A549 treated with dexamethasone at 1 μM for 4 hours (cell line): ENCODE data around the gene DES. TPM values are rescaled to one million over a fixed set of nuclear protein-coding genes. Genes with fewer than 3 reads are reported as not detected.

Source experiments
- total RNA-seq: library from RNA; stranded (reverse); fragments of 200-300 nt; extraction: Qiagen RNA extraction; gene quantifications from 5 replicates; pipeline ENCODE4 v1.2.3, GENCODE V29; 2022

The DES gene
- total RNA-seq, result 0.38 to 0.47 TPM (median 0.45 TPM) in 5 replicates

DNA sequence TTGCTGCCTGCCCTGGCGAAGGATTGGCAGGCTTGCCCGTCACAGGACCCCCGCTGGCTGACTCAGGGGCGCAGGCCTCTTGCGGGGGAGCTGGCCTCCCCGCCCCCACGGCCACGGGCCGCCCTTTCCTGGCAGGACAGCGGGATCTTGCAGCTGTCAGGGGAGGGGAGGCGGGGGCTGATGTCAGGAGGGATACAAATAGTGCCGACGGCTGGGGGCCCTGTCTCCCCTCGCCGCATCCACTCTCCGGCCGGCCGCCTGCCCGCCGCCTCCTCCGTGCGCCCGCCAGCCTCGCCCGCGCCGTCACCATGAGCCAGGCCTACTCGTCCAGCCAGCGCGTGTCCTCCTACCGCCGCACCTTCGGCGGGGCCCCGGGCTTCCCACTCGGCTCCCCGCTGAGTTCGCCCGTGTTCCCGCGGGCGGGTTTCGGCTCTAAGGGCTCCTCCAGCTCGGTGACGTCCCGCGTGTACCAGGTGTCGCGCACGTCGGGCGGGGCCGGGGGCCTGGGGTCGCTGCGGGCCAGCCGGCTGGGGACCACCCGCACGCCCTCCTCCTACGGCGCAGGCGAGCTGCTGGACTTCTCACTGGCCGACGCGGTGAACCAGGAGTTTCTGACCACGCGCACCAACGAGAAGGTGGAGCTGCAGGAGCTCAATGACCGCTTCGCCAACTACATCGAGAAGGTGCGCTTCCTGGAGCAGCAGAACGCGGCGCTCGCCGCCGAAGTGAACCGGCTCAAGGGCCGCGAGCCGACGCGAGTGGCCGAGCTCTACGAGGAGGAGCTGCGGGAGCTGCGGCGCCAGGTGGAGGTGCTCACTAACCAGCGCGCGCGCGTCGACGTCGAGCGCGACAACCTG lies at the start of gene DES:
TSS of gene DES (plus strand) at position 223 of the 857 bp plus-strand sequence. CDS start at position 309, 86 bp downstream.

DNA sequence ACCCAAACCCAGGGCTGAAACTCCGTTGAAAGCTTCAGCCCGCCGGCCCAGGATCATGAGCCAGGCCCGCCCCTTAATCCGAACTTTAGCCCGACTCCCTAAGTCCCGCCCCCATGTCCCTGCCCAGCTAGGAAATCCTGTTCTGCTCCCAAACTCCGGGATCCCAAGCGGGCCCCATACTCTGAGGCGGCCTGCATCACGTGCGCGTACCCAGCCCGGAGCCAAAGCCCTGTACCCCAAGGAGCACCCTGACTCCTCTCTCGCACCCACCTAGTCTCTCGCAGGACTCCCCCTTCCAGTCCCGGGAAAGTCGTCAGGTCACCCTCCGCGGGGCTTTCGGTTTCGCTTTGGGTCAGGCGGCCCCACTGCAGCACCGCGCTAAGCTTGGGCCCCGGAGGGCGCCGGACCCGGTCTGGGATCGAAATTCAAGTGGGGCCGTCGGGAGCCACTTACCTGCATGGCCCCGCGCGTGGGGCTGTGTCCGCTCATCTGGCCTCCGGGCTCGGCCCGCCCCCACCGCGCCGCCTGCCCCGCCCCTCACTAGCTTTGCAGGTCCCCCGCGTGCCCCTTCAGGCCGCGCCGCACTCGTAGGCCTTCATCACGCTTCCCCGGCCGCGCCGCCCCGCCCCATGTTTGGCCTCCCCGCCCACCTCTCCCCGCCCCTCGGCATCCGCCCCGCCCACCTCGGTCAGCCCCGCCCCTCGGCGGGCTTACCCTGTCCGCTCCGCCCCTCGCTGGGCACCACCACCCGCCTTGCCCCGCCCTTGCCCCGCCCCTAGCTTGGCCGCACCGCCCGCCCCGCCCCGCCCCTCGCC lies 30.7 kb upstream of the DES start, which contains the start of gene DNPEP:
TSS of gene DNPEP (minus strand) at position 607 of the 815 bp plus-strand sequence. CDS start at position 489, 118 bp downstream.

DNA sequence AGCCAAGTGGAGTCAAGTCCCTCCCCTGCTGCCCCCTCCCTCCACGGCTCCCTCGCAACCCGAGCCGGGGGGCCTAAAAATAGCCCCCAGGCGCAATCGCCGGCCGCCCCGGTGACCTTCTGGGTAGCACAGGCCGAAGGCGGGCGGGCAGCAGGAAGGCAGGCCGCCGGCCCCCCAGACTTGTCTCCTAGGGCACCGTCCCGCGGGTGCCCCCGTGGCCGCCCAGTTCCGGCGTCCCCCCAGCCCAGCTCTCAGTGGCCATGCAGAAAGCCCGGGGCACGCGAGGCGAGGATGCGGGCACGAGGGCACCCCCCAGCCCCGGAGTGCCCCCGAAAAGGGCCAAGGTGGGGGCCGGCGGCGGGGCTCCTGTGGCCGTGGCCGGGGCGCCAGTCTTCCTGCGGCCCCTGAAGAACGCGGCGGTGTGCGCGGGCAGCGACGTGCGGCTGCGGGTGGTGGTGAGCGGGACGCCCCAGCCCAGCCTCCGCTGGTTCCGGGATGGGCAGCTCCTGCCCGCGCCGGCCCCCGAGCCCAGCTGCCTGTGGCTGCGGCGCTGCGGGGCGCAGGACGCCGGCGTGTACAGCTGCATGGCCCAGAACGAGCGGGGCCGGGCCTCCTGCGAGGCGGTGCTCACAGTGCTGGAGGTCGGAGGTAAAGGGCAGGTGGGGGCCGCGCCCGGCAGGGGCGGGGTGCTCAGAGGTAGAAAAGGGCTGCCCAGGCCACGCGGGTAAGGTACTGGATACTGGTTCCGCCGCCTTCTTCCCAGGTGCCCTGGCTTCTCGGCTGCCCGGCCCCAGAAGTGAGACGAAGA lies 16.7 kb downstream of the DES start, which contains the start of gene SPEG:
TSS of gene SPEG (plus strand) at position 126 of the 808 bp plus-strand sequence. CDS start at position 261, 135 bp downstream.

Other genes starting within 250 kb of the DES start
- gene SLC23A3, start 248.3 kb upstream of the DES start, total RNA-seq, result 0.45 to 0.75 TPM (median 0.55 TPM) in 5 replicates
- gene CNPPD1, start 241.5 kb upstream of the DES start, total RNA-seq, result 35.3 to 42.6 TPM (median 41.4 TPM) in 5 replicates
- gene RETREG2, start 240.1 kb upstream of the DES start, total RNA-seq, result 58.6 to 77.6 TPM (median 75.6 TPM) in 5 replicates
- gene ZFAND2B, start 211.6 kb upstream of the DES start, total RNA-seq, result 12.3 to 20.7 TPM (median 19.3 TPM) in 5 replicates
- 22.3 to 30.8 TPM (median 27.9 TPM) in 5 replicates for gene ABCB6, start 199.4 kb upstream of the DES start, total RNA-seq
- gene ATG9A, start 188.7 kb upstream of the DES start, total RNA-seq, result 33.6 to 46.8 TPM (median 45.2 TPM) in 5 replicates
- gene ANKZF1, start 188.6 kb upstream of the DES start, total RNA-seq, result 11.5 to 16.9 TPM (median 13.8 TPM) in 5 replicates
- 6.0 to 7.1 TPM (median 6.6 TPM) in 5 replicates for gene GLB1L, start 172.9 kb upstream of the DES start, total RNA-seq
- 25.9 to 30.2 TPM (median 28.5 TPM) in 5 replicates for gene STK16, start 172.9 kb upstream of the DES start, total RNA-seq
- gene TUBA4B, start 165.1 kb upstream of the DES start, total RNA-seq, result 0.12 to 0.20 TPM (median 0.16 TPM) in 3 of 5 replicates, not detected in the others
- 250 to 308 TPM (median 286 TPM) in 5 replicates for gene TUBA4A, start 164.5 kb upstream of the DES start, total RNA-seq
- gene DNAJB2, start 139.0 kb upstream of the DES start, total RNA-seq, result 29.5 to 38.9 TPM (median 35.6 TPM) in 5 replicates
- gene PTPRN, start 109.0 kb upstream of the DES start, total RNA-seq, result 0.97 to 1.8 TPM (median 1.4 TPM) in 5 replicates
- not detected in 5 replicates for gene RESP18, start 85.6 kb upstream of the DES start, total RNA-seq
- gene DNPEP, start 30.5 kb upstream of the DES start, total RNA-seq, result 52.0 to 63.4 TPM (median 55.8 TPM) in 5 replicates
- 7.0 to 12.6 TPM (median 9.4 TPM) in 5 replicates for gene SPEG, start 16.5 kb downstream of the DES start, total RNA-seq
- gene GMPPA, start 80.5 kb downstream of the DES start, total RNA-seq, result 33.1 to 38.9 TPM (median 37.2 TPM) in 5 replicates
- 0.05 to 0.08 TPM (median 0.05 TPM) in 4 of 5 replicates, not detected in the other for gene ASIC4, start 96.1 kb downstream of the DES start, total RNA-seq
- 16.9 to 30.5 TPM (median 28.2 TPM) in 5 replicates for gene CHPF, start 125.4 kb downstream of the DES start, total RNA-seq
- 0.56 to 1.2 TPM (median 1.1 TPM) in 5 replicates for gene TMEM198, start 125.7 kb downstream of the DES start, total RNA-seq
- 15.2 to 24.0 TPM (median 22.3 TPM) in 5 replicates for gene OBSL1, start 153.2 kb downstream of the DES start, total RNA-seq
- gene INHA, start 153.9 kb downstream of the DES start, total RNA-seq, result 0.35 to 0.47 TPM (median 0.38 TPM) in 5 replicates
- 9.9 to 18.3 TPM (median 16.3 TPM) in 5 replicates for gene STK11IP, start 179.5 kb downstream of the DES start, total RNA-seq
- gene SLC4A3, start 209.3 kb downstream of the DES start, total RNA-seq, result 1.9 to 4.0 TPM (median 2.9 TPM) in 5 replicates